K562 (cell line): ENCODE measurements around the gene OR2V1. TPM values are rescaled to one million over a fixed set of nuclear protein-coding genes. Genes with fewer than 3 reads are reported as not detected.
A peak's percentile ranks its signal among the peaks of the same experiment; 100 is the strongest.

ENCODE experiments used
- BRD9 ChIP-seq: fragments of 450-650 bp; IDR thresholded peaks from 2 replicates; pipeline ENCODE4 v1.6.1; 2018; ENCODE audit warnings: low read depth; ENCODE audit not compliant: partially characterized antibody
- E2F5 ChIP-seq: sonication (generic); formaldehyde crosslinking; IDR thresholded peaks from 2 replicates; pipeline ENCODE4 v1.8.0; 2022; ENCODE audit warnings: mild to moderate bottlenecking, missing genetic modification reagents
- ETV6 ChIP-seq, 3 experiments: fragments of 150-350 bp in 1 of 3; sonication (generic) in 1 of 3; formaldehyde crosslinking in 1 of 3; IDR thresholded peaks; 2 replicates each; pipeline versions ENCODE4 v1.6.1 to v1.8.0; 2014 to 2022; ENCODE audit warnings: borderline replicate concordance in 2 of 3, low read depth in 2 of 3, antibody characterized with exemption in 1 of 3, low read length in 1 of 3, mild to moderate bottlenecking in 1 of 3, missing genetic modification reagents in 1 of 3
- PURB ChIP-seq: sonication (generic); formaldehyde crosslinking; IDR thresholded peaks from 2 replicates; pipeline ENCODE4 v1.9.0; 2021; ENCODE audit warnings: low read depth, mild to moderate bottlenecking, missing genetic modification reagents
- SMAD3 ChIP-seq: fragments of 450-650 bp; formaldehyde crosslinking; conservative IDR thresholded peaks from 2 replicates; pipeline ENCODE4 v1.4.0; 2020; ENCODE audit warnings: mild to moderate bottlenecking
- ZNF717 ChIP-seq: fragments of 250-450 bp; sonication (Bioruptor Pico); IDR thresholded peaks from 2 replicates; pipeline ENCODE4 v1.5.0; 2021
- polyA plus RNA-seq, 8 experiments: library from polyadenylated mRNA; depleted of rRNA in 4 of 8; stranded (reverse) in 5 of 8; unstranded in 3 of 8; fragments of >200 nt; fragmentation: Nextera tagmentation in 2 of 8; fragmentation: Illumina TruSeq in 1 of 8; extraction: Ambion mirVana in 2 of 8; extraction: Trizol in 1 of 8; gene quantifications; 2 replicates each; pipeline versions ENCODE4 v1.2.1 to v1.2.3, GENCODE V29; 2011 to 2014; ENCODE audit warnings: inconsistent platforms in 1 of 8, missing spikeins in 1 of 8
- total RNA-seq, 7 experiments: library from RNA; depleted of rRNA in 6 of 7; stranded (reverse); fragments of >200 nt in 6 of 7; fragmentation: Illumina TruSeq in 2 of 7; extraction: Trizol in 2 of 7; gene quantifications; 2 replicates each; pipeline versions ENCODE4 v1.2.1 to v1.2.3, GENCODE V29; 2011 to 2021; ENCODE audit warnings: low replicate concordance in 1 of 7
- TF ChIP-seq, protein P1 (sequence below): fragments of 450-650 bp; IDR thresholded peaks from 2 replicates; pipeline ENCODE4 v1.6.1; 2016; ENCODE audit warnings: mild to moderate bottlenecking, moderate library complexity
- TF ChIP-seq, protein P2 (sequence below), 2 experiments: fragments of 200-800 bp in 1 of 2; sonication (Bioruptor generic) in 1 of 2; sonication (generic) in 1 of 2; formaldehyde crosslinking in 1 of 2; IDR thresholded peaks in 1 of 2; conservative IDR thresholded peaks in 1 of 2; 2 replicates each; pipeline versions ENCODE4 v1.5.0 to v1.6.1; 2016 to 2020; ENCODE audit warnings: missing compliant biosample characterization in 1 of 2, missing genetic modification characterization in 1 of 2, missing genetic modification reagents in 1 of 2
- TF ChIP-seq, protein P3 (sequence below): sonication (generic); formaldehyde crosslinking; IDR thresholded peaks from 2 replicates; pipeline ENCODE4 v1.8.0; 2022; ENCODE audit warnings: missing genetic modification reagents, mild to moderate bottlenecking, borderline replicate concordance

OR2V1 gene
- total and polyA plus RNA-seq, 9 of the 15 experiments (the other 6 are each of a cell fraction or from before 2014, with no cell fraction given) = 0.04 to 0.28 (median 0.15) TPM; not detected in 5

- TF ChIP-seq, protein P1, sequence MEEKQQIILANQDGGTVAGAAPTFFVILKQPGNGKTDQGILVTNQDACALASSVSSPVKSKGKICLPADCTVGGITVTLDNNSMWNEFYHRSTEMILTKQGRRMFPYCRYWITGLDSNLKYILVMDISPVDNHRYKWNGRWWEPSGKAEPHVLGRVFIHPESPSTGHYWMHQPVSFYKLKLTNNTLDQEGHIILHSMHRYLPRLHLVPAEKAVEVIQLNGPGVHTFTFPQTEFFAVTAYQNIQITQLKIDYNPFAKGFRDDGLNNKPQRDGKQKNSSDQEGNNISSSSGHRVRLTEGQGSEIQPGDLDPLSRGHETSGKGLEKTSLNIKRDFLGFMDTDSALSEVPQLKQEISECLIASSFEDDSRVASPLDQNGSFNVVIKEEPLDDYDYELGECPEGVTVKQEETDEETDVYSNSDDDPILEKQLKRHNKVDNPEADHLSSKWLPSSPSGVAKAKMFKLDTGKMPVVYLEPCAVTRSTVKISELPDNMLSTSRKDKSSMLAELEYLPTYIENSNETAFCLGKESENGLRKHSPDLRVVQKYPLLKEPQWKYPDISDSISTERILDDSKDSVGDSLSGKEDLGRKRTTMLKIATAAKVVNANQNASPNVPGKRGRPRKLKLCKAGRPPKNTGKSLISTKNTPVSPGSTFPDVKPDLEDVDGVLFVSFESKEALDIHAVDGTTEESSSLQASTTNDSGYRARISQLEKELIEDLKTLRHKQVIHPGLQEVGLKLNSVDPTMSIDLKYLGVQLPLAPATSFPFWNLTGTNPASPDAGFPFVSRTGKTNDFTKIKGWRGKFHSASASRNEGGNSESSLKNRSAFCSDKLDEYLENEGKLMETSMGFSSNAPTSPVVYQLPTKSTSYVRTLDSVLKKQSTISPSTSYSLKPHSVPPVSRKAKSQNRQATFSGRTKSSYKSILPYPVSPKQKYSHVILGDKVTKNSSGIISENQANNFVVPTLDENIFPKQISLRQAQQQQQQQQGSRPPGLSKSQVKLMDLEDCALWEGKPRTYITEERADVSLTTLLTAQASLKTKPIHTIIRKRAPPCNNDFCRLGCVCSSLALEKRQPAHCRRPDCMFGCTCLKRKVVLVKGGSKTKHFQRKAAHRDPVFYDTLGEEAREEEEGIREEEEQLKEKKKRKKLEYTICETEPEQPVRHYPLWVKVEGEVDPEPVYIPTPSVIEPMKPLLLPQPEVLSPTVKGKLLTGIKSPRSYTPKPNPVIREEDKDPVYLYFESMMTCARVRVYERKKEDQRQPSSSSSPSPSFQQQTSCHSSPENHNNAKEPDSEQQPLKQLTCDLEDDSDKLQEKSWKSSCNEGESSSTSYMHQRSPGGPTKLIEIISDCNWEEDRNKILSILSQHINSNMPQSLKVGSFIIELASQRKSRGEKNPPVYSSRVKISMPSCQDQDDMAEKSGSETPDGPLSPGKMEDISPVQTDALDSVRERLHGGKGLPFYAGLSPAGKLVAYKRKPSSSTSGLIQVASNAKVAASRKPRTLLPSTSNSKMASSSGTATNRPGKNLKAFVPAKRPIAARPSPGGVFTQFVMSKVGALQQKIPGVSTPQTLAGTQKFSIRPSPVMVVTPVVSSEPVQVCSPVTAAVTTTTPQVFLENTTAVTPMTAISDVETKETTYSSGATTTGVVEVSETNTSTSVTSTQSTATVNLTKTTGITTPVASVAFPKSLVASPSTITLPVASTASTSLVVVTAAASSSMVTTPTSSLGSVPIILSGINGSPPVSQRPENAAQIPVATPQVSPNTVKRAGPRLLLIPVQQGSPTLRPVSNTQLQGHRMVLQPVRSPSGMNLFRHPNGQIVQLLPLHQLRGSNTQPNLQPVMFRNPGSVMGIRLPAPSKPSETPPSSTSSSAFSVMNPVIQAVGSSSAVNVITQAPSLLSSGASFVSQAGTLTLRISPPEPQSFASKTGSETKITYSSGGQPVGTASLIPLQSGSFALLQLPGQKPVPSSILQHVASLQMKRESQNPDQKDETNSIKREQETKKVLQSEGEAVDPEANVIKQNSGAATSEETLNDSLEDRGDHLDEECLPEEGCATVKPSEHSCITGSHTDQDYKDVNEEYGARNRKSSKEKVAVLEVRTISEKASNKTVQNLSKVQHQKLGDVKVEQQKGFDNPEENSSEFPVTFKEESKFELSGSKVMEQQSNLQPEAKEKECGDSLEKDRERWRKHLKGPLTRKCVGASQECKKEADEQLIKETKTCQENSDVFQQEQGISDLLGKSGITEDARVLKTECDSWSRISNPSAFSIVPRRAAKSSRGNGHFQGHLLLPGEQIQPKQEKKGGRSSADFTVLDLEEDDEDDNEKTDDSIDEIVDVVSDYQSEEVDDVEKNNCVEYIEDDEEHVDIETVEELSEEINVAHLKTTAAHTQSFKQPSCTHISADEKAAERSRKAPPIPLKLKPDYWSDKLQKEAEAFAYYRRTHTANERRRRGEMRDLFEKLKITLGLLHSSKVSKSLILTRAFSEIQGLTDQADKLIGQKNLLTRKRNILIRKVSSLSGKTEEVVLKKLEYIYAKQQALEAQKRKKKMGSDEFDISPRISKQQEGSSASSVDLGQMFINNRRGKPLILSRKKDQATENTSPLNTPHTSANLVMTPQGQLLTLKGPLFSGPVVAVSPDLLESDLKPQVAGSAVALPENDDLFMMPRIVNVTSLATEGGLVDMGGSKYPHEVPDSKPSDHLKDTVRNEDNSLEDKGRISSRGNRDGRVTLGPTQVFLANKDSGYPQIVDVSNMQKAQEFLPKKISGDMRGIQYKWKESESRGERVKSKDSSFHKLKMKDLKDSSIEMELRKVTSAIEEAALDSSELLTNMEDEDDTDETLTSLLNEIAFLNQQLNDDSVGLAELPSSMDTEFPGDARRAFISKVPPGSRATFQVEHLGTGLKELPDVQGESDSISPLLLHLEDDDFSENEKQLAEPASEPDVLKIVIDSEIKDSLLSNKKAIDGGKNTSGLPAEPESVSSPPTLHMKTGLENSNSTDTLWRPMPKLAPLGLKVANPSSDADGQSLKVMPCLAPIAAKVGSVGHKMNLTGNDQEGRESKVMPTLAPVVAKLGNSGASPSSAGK = peak; percentile 82
- TF ChIP-seq ETV6 (IDR thresholded peaks at IDR 0.05; ENCODE audit: borderline replicate concordance in 1 of 2, low read depth in 2 of 2, low read length in 1 of 2) (no peak), ETV6 (CRISPR knock-in tag; IDR thresholded peaks at IDR 0.05; ENCODE audit: borderline replicate concordance) (no peak), SMAD3 (CRISPR knock-in tag) (0 out of 2 replicates have a peak, but pooled peaks have one; percentile 27), ZNF717 (CRISPR knock-in tag) (no peak), BRD9 (peak; percentile 61), E2F5 (CRISPR knock-in tag) (no peak), PURB (CRISPR knock-in tag) (no peak)
- TF ChIP-seq, protein P2, sequence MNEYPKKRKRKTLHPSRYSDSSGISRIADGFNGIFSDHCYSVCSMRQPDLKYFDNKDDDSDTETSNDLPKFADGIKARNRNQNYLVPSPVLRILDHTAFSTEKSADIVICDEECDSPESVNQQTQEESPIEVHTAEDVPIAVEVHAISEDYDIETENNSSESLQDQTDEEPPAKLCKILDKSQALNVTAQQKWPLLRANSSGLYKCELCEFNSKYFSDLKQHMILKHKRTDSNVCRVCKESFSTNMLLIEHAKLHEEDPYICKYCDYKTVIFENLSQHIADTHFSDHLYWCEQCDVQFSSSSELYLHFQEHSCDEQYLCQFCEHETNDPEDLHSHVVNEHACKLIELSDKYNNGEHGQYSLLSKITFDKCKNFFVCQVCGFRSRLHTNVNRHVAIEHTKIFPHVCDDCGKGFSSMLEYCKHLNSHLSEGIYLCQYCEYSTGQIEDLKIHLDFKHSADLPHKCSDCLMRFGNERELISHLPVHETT (CRISPR knock-in tag; conservative IDR thresholded peaks at IDR 0.05 in 1 of 2, IDR thresholded peaks at IDR 0.05 in 1 of 2) = no peak; a peak in 1 of 4 replicates
- TF ChIP-seq, protein P3, sequence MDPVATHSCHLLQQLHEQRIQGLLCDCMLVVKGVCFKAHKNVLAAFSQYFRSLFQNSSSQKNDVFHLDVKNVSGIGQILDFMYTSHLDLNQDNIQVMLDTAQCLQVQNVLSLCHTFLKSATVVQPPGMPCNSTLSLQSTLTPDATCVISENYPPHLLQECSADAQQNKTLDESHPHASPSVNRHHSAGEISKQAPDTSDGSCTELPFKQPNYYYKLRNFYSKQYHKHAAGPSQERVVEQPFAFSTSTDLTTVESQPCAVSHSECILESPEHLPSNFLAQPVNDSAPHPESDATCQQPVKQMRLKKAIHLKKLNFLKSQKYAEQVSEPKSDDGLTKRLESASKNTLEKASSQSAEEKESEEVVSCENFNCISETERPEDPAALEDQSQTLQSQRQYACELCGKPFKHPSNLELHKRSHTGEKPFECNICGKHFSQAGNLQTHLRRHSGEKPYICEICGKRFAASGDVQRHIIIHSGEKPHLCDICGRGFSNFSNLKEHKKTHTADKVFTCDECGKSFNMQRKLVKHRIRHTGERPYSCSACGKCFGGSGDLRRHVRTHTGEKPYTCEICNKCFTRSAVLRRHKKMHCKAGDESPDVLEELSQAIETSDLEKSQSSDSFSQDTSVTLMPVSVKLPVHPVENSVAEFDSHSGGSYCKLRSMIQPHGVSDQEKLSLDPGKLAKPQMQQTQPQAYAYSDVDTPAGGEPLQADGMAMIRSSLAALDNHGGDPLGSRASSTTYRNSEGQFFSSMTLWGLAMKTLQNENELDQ (CRISPR knock-in tag) = no peak
These were observed 32.6 kb upstream of the OR2V1 start (continued) for GRCh38 chr5:181163487-181164075.
